GM12891 (cell line): ENCODE results near the gene FAM240A. TPM values are rescaled to one million over a fixed set of nuclear protein-coding genes. Genes with fewer than 3 reads are reported as not detected.
A peak's percentile ranks its signal among the peaks of the same experiment; 100 is the strongest.

Experiments
- DNase-seq: peaks from one replicate; pipeline ENCODE4 v3.0.0; 2011; ENCODE audit warnings: low spot score; ENCODE audit not compliant: insufficient read length
- FAIRE-seq: peaks from 2 replicates; lab custom pipeline; 2011; peaks lifted over from hg19 to GRCh38; lab: Jason Lieb, UNC
- PAX5 ChIP-seq: IDR thresholded peaks from 2 replicates; pipeline ENCODE4 v1.6.1; 2011; ENCODE audit warnings: low read length, moderate library complexity, mild to moderate bottlenecking; ENCODE audit not compliant: insufficient read depth, severe bottlenecking
- POLR2A ChIP-seq: IDR thresholded peaks from 2 replicates; pipeline ENCODE4 v1.6.1; 2011; ENCODE audit warnings: low read depth, low read length, control low read depth
- POLR2AphosphoS5 ChIP-seq: IDR thresholded peaks from 2 replicates; pipeline ENCODE4 v1.6.1; 2011; ENCODE audit warnings: low read depth, low read length, control low read depth
- POU2F2 ChIP-seq: IDR thresholded peaks from 2 replicates; pipeline ENCODE4 v1.6.1; 2011; ENCODE audit warnings: low read depth, mild to moderate bottlenecking, control low read depth, low read length, moderate library complexity
- SPI1 ChIP-seq: IDR thresholded peaks from 2 replicates; pipeline ENCODE4 v1.6.1; 2011; ENCODE audit warnings: low read depth, low read length, control low read depth
- TAF1 ChIP-seq: IDR thresholded peaks from 2 replicates; pipeline ENCODE4 v1.6.1; 2011; ENCODE audit warnings: low read depth, low read length, control low read depth
- polyA plus RNA-seq: library from polyadenylated mRNA; unstranded; fragments of >200 nt; gene quantifications from one replicate; pipeline ENCODE4 v1.2.1, GENCODE V29; 2012; ENCODE audit warnings: low read depth, missing spikeins, inconsistent platforms; ENCODE audit not compliant: missing spikeins

The FAM240A gene
- polyA plus RNA-seq, result not detected

DNA sequence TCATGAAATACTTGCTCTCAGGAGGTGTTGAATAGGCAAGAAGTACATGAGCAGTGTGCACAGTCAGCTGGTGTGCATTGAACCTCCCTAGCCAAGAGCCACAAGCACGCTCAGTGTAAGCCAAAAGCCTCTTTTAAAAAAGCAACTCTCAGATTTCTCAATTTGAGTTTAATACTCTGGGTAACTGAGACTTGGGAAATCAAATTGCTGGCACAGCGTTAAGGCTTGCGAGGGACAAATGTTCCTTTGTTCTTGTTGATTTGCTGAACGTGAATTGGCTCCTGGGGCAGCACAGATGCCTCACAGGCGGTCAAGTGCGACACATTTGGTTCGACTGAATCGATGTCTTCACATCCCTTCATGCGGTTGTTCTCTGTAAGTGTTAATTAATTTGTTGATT lies at the start of gene FAM240A:
Gene FAM240A, plus strand, starts transcription at position 202 of the 400 bp plus-strand sequence. Its CDS starts 159 bp downstream, at position 361.
- FAIRE-seq (no peak), DNase-seq (no peak)
- TF ChIP-seq POLR2A (no peak), POU2F2 (no peak), POLR2AphosphoS5 (no peak), PAX5 (no peak), SPI1 (no peak), TAF1 (no peak)

DNA sequence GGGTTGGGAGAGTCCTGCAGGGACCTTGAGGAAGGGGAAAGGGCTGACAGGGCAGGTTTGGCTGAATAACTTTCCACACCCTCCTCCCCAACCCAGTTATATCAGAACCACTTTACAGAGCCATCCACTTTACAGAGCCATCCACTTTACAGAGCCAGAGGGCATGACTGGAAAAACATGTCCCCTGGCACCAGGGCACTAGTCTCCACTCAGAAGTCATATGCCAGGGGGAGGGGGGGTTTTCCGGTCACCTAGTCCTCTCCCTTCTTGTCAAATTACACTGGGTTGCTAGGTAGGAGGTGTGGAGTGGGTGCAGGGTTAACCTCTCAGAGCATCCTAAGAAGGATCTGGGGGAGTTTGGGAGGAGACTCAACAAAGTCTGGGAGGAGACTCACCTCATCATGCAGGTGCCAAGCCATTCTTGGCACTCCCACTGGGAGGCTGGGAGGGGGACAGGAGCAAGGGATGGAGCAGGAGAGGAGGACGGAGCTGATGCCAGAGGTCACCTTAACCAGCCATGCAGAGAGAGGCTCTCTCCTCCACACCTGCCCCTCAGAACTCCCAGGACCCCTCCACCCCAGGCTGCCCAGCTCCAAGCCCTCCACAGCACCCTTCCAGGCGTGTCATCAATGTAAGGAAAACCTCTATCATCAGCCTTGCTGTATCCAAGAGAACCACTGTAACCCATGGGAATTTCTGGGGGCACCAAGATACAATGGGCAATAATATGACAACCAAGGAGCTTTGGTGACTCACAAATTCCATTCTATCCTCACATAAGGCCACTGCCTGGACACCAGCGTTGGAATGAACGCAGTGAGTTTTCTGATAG lies 47.9 kb upstream of the FAM240A start:
- FAIRE-seq (no peak), DNase-seq (no peak)
- no peak for TF ChIP-seq POU2F2
- no peak for TF ChIP-seq SPI1
- TF ChIP-seq TAF1, result no peak
- no peak for TF ChIP-seq PAX5
- TF ChIP-seq POLR2AphosphoS5, result no peak
- no peak for TF ChIP-seq POLR2A

DNA sequence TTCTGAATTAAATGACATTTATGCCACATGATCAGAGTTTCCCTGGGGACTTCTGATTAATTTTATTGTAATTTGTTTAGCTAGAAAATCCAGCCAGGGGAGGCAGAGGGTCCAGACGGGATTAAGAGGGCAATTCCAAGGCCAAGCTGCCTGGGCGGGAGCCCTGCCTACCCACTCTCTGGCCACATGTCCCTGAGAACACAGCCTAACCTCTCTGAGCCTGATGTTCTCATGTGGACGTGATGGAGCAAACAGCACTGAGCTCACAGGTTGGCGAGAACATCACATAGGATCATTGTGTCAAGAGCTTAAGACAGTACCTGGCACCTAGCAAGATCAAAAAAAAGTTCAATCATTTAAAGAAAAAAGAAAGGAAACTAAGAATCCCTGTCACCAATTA lies 47.2 kb upstream of the FAM240A start:
- TF ChIP-seq POLR2A (no peak), TAF1 (no peak), SPI1 (no peak)
- FAIRE-seq (no peak), DNase-seq (no peak)

DNA sequence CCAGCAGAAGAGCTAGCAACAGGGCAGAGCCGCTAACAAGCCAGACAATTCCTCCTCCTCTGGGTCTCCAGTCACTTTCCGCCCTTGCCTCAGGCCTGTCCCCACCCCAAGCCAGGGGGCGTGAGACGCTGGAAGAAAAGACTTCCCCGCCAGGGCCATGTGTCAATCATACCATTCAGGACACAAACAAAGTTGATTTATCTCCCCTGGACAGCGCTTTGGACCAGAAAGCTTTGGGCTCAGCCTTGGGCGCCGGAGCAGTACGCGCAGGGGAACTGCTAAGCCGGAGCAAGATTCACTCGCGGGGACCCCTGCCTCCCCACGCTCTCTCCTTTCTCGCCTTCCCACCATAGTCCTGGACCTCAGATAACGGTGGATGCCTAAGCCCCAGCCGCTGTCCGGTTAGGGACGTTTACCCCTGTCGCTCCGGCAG lies 46.7 kb upstream of the FAM240A start:
- TF ChIP-seq TAF1 (no peak), POU2F2 (no peak), PAX5 (no peak), SPI1 (no peak), POLR2A (no peak), POLR2AphosphoS5 (no peak)
- DNase-seq (no peak), FAIRE-seq (no peak)

DNA sequence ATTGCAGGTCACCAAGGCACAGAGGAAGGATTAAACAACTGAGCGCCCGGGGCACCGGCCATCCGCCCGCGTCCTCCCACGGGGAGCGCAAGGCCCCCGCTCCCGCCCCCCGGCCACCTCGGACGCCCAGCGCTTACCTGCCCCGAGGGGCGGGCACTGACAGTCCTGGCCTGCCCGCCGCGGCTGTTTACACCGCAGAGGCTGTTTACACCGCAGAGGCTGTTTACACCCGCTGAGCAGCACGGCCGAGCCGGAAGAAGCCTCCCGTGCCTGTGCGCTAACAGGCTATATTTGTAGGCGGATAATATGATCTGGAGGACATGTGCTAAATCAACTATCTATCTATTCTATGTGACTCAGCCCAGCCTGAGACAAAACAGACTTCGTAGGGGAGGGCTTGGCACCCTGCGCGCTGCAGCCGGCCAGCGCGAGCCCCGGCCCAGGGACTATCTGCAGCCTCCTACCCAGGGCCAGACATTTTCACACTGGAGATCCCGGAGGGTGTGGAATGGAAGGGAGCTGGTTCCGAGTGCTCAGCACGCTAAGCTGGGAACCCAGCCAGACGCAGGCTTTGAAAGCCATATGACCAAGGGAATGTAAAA lies 46.2 kb upstream of the FAM240A start, which contains the start of gene LRRC2:
Gene LRRC2, minus strand, starts transcription at position 263 of the 602 bp plus-strand sequence. CDS start 14,711 bp downstream, outside the sequence.
- FAIRE-seq (peak; percentile 5), DNase-seq (peak; percentile 30)
- TF ChIP-seq POLR2AphosphoS5 (no peak), TAF1 (no peak), SPI1 (no peak), POLR2A (no peak), PAX5 (no peak), POU2F2 (no peak)

DNA sequence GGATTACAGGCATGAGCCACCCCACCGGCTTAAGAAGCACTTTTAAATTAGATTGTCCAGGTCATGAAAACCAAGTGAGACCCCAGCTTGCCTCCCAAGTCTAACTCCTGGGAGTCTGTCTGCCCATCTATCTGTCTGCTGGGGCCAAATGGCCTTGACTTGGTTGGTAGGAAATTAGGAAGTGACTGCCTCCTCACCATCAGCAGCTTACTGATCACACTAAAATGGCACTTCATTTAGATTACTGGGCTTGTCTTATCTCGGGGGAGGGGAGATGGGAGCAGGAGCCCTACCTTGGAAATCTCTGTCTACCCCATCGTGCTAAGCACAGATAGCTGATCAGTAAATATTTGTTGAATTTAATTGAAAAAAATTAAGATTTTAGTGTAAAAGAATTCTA lies 40.6 kb upstream of the FAM240A start:
- FAIRE-seq (no peak), DNase-seq (no peak)
- TF ChIP-seq POLR2AphosphoS5, result no peak

DNA sequence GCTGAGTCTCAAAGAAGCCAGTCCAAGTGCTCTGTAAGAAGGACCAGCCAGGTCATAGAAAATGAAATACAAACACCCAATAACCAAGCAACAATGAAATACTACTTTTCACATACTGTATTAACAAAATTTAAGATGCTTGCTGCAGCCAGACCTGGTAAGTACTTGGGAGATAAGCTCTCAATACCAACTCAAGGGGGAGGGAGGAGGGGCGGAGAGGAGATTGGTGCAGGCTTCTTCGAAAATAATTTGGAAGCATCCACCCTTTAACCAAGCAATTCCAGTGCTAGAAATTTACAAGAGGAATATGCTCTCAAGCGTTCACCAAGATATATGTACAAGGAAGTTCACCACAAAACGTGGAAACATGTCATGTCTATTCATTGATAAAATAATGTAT lies 38.6 kb upstream of the FAM240A start:
- no peak for FAIRE-seq
- no peak for TF ChIP-seq TAF1
- TF ChIP-seq PAX5, result no peak
- no peak for TF ChIP-seq SPI1
- no peak for TF ChIP-seq POU2F2
- TF ChIP-seq POLR2A, result no peak
- no peak for TF ChIP-seq POLR2AphosphoS5
- no peak for DNase-seq

DNA sequence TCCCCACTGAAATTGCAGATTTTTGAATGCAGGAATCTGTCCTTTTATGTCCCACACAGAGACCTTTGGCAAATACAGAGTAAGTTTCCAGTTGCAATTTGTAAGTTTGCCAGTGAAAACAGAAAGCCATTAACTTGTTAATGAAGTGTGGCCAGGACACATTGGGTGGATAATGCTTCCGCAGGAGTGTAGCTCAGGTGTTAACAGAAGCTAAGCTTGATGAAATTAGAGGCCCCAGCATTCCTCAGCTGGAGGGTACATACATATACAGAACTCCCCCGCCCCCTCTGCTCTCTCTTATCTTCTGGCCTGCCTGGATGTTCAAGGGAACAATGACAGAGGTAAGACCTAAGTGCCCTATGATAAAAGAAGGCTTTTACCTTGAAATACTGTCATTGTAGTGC lies 38.1 kb upstream of the FAM240A start:
- FAIRE-seq, result no peak
- TF ChIP-seq POLR2AphosphoS5, result no peak
- TF ChIP-seq POLR2A, result no peak
- TF ChIP-seq SPI1, result no peak
- no peak for DNase-seq

DNA sequence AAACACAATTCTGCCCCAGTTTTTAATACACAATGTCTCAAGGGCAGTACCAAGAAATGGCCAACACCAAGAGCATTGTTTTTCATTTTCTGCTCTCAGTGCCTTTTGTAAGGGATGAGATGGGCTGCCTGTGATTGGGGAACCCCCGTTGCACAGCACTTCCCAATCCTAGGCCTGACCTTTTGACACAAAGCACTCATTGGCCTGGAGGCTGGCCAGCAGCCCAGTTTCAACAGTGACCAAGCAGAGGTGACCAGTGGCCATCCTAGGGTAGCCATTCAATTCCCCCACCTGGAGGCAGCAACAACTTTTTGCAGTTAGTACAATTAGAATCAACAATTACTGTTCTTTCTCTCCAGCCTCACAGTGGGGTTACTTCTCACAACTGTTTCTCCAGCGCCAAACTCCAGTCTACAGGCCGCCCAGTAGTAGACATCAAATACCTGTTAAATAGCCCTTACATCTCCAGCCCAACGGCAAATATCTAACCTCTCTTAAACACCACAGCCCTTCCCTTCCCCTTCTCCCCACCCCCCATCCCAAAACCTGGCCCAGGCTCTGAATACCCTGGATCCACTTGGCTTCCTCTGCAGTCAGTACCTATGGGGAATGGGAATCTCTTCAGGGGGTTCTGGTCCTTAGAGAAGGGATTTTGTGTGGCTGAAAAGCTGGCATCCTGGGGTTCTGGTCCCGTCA lies 37.3 kb upstream of the FAM240A start:
- DNase-seq, result no peak
- no peak for FAIRE-seq
- TF ChIP-seq TAF1 (no peak), SPI1 (no peak), POU2F2 (no peak), PAX5 (no peak), POLR2A (no peak), POLR2AphosphoS5 (no peak)

DNA sequence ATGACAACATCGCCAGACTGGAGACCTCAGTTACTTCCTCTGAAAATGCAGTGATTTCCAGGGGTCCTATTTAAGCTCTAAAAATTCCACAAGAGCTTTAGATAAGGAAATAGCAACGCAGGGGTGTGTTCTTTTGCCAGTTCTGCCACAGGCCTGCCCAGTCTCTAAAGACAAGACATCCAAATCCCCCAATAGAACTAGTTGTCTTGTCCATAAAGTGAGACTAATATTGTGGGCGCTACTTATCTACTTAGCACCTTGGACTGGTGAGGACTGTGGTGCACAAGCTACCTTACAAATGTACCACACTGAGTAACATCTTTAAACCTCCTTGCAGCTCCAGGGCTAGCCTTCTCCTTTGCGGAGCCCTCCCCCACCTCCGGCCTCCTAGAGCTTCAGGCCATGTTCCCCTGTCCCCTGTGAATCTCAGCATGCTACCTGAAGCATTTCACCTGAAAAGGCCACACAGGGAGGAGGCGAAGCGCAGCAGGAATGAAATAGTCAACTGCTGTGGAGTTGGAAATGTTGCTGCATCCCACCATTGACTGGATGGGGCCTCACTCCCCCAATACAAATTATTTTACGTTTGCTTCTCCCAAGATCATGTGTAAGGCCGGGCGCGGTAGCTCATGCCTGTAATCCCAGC lies 36.6 kb upstream of the FAM240A start:
- no peak for TF ChIP-seq POLR2AphosphoS5
- TF ChIP-seq TAF1, result no peak
- no peak for TF ChIP-seq SPI1
- TF ChIP-seq POLR2A, result no peak
- DNase-seq, result no peak
- FAIRE-seq, result no peak
